GM12872 (cell line): Measurements from ENCODE around the gene FBXL4.

Experiments used
- CTCF ChIP-seq: IDR thresholded peaks from 3 replicates; pipeline ENCODE4 v1.5.1; 2011; ENCODE audit warnings: low read depth, mild to moderate bottlenecking, low read length, moderate library complexity; ENCODE audit not compliant: insufficient read depth

The FBXL4 gene

GRCh38 chr6:98836025-98836961 lies 111.5 kb downstream of the FBXL4 start:
- no peak for TF ChIP-seq CTCF

- no peak for TF ChIP-seq CTCF
Observed at GRCh38 chr6:98835149-98836024, 112.4 kb downstream of the FBXL4 start.

GRCh38 chr6:98834060-98835031 lies 113.4 kb downstream of the FBXL4 start, which contains the start of gene POU3F2:
POU3F2 (plus strand) TSS chr6:98834574; CDS start chr6:98834874, 300 bp downstream.
- TF ChIP-seq CTCF = no peak

GRCh38 chr6:98833307-98834059 lies 114.3 kb downstream of the FBXL4 start:
- no peak for TF ChIP-seq CTCF

- TF ChIP-seq CTCF = 0 out of 3 replicates have a peak, but pooled peaks have one; percentile 16
Observed at GRCh38 chr6:98833057-98833306, 114.8 kb downstream of the FBXL4 start.

GRCh38 chr6:98832284-98833056 lies 115.3 kb downstream of the FBXL4 start:
- TF ChIP-seq CTCF = no peak
